ENCODE data around the gene SCN2B.
A peak's percentile ranks its signal among the peaks of the same experiment; 100 is the strongest.

Gene SCN2B

GRCh38 chr11:118174006-118174567 lies 2.4 kb downstream of the SCN2B start:
- DNase-seq (ENCODE audit: low read depth): no peak

DNA sequence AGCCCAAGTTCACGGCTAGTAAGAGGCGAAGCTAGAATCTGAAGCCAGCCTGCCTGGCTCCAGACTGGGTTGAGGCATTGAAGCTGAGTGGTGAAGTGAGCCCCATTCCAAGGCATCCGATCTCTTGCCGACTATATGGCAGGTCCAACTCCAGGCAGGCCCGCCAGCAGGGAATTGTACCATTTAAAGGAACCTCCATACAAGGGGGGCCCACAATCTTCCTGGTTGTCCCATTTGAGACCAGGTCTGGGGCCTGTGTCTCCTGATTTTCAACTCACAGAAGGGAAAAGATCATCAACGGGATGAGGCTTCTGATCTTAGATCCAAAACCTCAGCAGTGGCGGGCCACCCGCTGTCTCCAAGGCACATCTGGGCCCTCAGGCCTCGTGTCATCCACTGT lies 4.1 kb downstream of the SCN2B start:
- no peak for DNase-seq (ENCODE audit: low read depth)

GRCh38 chr11:118171269-118172062 lies 5.0 kb downstream of the SCN2B start:
- peak; percentile 16 for DNase-seq (ENCODE audit: low read depth)

DNA sequence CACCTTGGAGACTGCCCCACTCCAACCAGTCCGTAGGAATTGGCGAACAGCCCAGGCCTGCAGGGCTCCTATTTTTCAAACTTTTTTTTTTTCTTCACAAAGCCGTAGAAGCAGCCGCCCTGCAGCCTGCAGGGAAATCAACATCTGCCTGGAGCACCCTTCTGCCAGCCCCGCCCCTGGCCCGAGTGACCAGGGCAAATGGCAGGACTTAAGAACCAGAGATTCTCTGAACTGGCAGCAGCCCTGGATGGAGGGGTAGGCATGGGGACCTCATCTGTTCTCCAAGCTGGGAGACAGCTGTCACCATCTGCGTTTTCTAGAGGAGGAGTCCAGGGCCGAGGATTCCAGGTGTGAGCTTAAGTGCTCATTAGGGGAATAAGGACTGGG lies 5.6 kb downstream of the SCN2B start:
- DNase-seq (ENCODE audit: low read depth): no peak

DNA sequence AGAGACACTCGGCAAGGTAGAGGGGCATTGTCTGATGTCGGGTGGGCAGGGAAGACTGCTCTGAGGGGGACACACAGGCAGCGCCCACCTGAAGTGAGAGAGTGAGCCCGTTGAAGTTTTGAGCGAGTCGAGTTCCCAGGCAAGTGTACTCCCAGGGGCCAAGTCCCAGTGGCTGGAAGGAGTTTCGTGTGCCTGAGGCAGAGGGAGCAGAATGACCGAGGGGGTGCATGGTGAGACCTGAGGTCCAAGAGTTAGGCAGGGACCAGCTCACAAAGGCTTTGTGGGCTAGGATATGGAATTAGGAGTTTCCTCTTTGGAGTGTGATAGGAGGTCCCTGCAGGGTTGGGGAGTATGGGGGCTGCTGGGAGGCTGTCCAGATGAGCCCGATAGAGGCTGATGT lies 6.2 kb downstream of the SCN2B start:
- DNase-seq (ENCODE audit: low read depth): no peak

- no peak for DNase-seq (ENCODE audit: low read depth)
Measured at GRCh38 chr11:118169300-118170140, 6.9 kb downstream of the SCN2B start.

- DNase-seq (ENCODE audit: low read depth): no peak
Measured at GRCh38 chr11:118168751-118169150, 7.7 kb downstream of the SCN2B start.

DNA sequence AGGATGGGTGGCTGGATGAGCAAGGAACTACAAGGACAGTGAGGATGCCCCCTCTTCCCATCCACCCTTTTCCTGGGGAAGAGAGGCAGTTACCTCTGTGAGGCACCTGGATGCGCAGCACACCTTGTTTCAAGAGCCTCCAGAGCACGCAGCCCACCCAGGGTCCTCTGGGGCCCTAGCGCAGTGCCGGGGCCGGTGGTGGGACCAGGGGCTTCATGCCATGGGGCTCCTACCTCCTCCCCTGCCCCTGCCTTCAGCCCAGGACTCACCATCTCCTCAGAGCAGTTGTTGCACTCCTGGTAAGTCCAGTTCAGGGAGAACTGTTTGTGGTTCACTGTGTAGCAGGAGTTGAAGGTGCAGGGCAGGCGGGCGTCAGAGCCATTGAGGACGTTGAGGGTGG lies 8.1 kb downstream of the SCN2B start:
- no peak for DNase-seq (ENCODE audit: low read depth)

DNA sequence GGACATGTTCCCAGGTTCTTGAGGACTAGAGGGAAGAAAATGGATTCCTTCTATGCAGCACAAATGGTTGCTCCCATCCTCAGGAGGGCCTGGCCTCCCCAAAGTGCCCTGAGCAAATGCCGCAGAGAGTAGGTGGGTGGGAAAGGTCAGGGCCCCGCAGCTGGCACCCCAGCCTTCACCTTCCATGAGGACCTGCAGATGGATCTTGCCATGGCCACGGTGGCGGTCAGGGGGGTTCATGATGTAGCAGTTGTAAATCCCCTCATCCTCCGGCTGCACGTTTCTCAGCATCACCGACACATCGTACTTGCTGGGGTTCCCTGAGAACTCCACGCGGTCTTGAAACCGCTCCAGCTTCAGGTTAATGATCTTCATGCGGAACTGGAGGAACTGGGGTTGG lies 8.5 kb downstream of the SCN2B start:
- DNase-seq (ENCODE audit: low read depth): no peak

DNA sequence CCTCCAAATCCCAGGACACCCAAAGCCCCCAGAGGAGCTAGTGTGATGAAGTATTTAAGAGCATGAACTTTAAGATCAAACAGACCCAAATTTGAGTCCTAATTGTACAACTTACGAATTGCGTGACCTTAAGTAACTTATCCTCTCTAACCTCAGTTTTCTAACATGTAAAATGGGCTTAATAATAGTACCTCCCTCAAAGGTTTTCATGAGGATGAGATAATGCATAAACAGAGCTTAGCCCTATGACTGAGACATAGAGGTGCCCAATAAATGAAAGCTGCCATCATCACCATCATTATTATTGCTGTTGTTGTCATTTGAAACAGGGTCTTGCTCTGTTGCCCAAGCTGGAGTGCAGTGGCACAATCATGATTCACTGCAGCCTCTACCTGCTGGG lies 9.2 kb downstream of the SCN2B start:
- DNase-seq (ENCODE audit: low read depth): no peak

GRCh38 chr11:118166641-118167040 lies 9.8 kb downstream of the SCN2B start:
- DNase-seq (ENCODE audit: low read depth): no peak

DNA sequence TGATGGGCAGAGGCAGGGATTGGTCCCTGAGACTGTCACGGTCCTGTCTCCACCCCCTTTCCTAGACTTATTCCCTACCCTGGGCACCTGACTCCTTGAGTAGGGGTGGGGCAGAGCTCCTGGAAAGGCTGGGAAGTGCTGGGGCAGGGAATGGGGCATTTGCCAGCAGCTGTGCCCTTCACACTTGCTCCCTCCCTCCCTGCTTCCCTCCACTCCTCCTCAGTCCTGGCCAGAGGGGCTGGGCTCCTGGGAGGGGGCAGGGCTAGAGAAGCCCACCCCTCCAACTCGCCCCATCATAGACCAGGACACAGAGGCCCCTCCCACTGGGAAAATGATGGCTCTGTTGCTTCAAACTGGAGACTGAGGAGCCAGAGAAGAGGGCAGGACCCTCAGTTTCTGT lies 11.6 kb downstream of the SCN2B start:
- no peak for DNase-seq (ENCODE audit: low read depth)

GRCh38 chr11:118163494-118163893 lies 12.9 kb downstream of the SCN2B start:
- no peak for DNase-seq (ENCODE audit: low read depth)

- no peak for DNase-seq (ENCODE audit: low read depth)
Measured at GRCh38 chr11:118162846-118163245, 13.6 kb downstream of the SCN2B start.

DNA sequence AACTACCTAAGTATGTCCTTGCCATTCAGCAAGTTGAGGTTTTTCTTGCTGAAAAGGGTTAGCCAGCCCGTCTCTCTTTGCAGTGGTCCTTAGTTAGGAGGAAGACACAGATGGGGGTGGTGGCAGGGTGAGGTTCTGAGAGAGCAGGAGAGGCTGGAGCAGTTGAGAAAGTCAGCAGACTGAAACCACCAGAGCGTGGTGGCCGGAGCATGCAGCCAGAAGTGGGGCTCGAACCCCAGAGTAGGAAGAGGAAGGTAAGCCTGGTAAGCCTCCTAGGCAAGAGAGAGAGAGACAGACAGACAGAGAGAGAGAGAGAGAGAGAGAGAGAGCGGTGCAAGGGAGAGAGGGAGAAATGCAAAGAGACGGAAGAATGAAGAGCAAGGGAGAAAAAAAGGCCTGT lies 14.7 kb downstream of the SCN2B start:
- no peak for DNase-seq (ENCODE audit: low read depth)

DNA sequence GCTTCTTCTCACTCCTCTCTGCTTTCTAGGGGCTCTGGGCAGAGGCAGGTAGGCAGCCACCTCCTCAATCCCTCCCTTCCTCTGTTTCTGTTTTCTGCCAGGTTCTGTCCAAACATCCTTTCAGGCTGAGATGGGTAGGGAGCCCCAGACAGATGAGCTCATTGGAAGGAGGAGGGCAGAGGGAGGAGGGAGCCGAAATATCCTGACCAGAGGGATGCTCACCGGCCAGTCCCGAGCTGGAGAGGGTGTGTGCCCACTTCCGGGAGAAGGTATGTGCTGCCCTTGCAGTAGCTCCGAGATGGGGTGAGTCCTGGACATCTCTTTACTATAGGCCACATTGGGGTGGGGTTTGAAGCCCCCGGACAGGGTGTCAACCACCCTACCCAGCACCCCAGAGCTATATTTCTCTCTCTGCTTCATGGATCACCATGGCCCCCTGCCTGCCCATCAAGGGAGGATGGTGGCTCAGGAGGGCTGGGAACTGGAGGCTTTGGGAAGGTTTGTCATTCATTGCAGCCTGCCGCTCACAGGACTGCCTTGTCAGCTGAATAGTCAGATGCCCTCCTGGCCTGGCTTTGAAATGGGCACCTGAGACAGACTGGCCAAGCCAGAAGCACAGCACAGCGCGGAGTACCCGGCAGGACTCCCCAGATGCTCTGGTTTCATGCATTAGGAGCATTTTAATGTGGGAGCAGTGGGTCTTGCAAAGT lies 19.1 kb downstream of the SCN2B start:
- DNase-seq (ENCODE audit: low read depth): no peak

DNA sequence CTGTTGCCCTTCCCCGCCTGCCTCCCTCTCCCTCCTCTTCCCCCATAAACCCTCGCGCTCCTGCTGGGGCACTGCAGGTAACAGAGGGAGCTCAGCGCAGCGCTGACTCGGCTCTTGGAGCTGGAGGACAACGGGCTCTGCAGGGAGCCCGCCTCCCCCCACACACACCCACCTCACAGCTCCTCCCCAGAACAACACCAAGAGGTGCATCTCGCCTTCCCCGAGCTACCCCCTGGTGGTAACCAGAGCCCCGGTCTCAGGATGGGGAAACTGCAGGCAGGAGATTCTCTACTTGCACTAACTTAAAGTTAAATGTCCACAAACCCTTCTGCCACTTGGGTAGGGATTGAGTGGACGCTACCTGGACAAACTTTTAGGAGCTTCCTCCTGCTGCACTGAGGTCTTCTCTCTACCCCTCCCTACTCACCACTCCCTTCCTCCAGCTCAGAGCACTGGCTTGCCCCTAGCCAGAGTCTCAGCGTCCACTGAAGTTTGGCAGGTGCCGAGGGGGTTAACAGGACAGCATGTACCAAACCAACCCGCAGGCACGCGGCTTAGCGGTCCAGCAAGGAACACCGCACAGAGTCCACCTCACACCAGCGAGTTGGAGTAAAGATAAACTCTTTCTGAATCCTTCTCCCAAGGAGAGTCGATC lies 19.8 kb downstream of the SCN2B start:
- no peak for DNase-seq (ENCODE audit: low read depth)

GRCh38 chr11:118155776-118156530 lies 20.5 kb downstream of the SCN2B start:
- DNase-seq (ENCODE audit: low read depth): no peak

- DNase-seq (ENCODE audit: low read depth): no peak
Measured at GRCh38 chr11:118154641-118155040, 21.8 kb downstream of the SCN2B start.

- no peak for DNase-seq (ENCODE audit: low read depth)
Measured at GRCh38 chr11:118153976-118154375, 22.5 kb downstream of the SCN2B start.

- DNase-seq (ENCODE audit: low read depth): no peak
Measured at GRCh38 chr11:118153516-118153915, 22.9 kb downstream of the SCN2B start.

Measured in amniotic epithelial cell (primary cell).